ENCODE data around the gene PRDM15. TPM values are rescaled to one million over a fixed set of nuclear protein-coding genes. Genes with fewer than 3 reads are reported as not detected.

Gene PRDM15
- total RNA-seq, 1 experiment from 2014 or later, result 9.9 TPM

DNA sequence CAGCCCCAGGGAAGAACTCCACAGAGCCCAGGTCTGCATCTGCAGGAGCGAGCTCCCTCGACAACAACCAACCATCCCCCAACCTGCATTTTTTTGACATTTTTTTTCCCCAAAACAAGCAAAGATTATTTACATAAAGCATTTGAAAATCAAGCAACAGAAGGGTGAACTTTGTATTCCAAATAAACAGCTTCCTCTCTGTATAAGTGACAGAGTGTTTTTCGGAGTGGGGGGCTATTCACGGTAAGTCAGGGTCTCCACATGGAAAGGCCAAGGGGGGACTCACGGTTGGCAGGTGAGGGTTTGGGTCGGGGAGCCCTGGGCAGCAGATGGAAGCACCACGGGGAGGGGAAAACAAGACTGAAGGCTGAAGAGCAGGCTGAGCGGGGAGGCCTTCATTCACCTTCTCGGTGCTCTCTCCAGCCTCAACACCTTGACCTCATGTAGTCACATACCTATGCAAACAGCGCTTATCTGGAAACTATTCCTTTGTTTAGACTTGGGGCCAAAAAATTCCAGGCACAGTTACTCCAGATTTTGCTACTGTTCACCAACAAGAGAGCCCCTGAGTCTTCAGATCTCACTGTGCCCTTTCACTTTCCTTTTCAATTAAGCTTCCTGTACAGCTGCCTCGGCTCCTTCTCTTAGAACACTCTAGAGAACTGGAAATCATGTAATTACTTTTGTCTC lies 47.1 kb upstream of the PRDM15 start:
- Histone ChIP-seq H3K4ac (ENCODE audit: low read depth, low read length) (no peak overlapping the region), H4K20me1 (ENCODE audit: control insufficient read depth, insufficient read depth, insufficient read length) (no peaks in the 10 kb centered on the region), H3K56ac (ENCODE audit: insufficient read length, low read depth, low read length) (no peak overlapping the region), H3K14ac (ENCODE audit: insufficient read depth, low read length) (peak overlapping the region; percentile 81; the same call in 1 of the 2 replicates), H3K18ac (ENCODE audit: insufficient read length, low read depth, low read length) (no peak overlapping the region), H3K27ac (ENCODE audit: insufficient read length, low read depth, low read length) (peak overlapping the region; percentile 78), H3K4me1 (ENCODE audit: insufficient read depth, low read length) (peaks cover 4% of the 10 kb centered on the region), H4K8ac (replicated peaks; ENCODE audit: insufficient read length, low read depth, low read length) (no peak overlapping the region), H3K79me1 (ENCODE audit: insufficient read depth, low read depth, low read length, poor library complexity, severe bottlenecking) (no peaks in the 10 kb centered on the region), H2BK20ac (ENCODE audit: low read depth, low read length, poor library complexity, severe bottlenecking) (no peak overlapping the region), H2BK120ac (ENCODE audit: low read depth, low read length, poor library complexity, severe bottlenecking) (no peak overlapping the region), H3K9ac (ENCODE audit: extremely low read depth, insufficient read length, low read length) (no peak overlapping the region), H3K23ac (ENCODE audit: insufficient read length, low read depth, low read length) (no peak overlapping the region), H2BK5ac (ENCODE audit: insufficient read length, low read length) (no peak overlapping the region), H2AFZ (ENCODE audit: low read length) (no peak overlapping the region), H4K91ac (ENCODE audit: insufficient read length, low read depth, low read length) (no peak overlapping the region), H3K23me2 (ENCODE audit: insufficient read length, low read depth, low read length, poor library complexity, severe bottlenecking) (no peaks in the 10 kb centered on the region), H3K4me2 (ENCODE audit: insufficient read depth, insufficient read length, low read length) (peak overlapping the region; percentile 27), H3K9me3 (ENCODE audit: control insufficient read depth, low read depth, low read length) (no peaks in the 10 kb centered on the region), H3T11ph (ENCODE audit: low read length) (no peak overlapping the region), H3K27me3 (ENCODE audit: insufficient read depth, low read length) (no peaks in the 10 kb centered on the region), H2BK15ac (ENCODE audit: low read depth, low read length) (no peak overlapping the region), H3K79me2 (ENCODE audit: insufficient read depth, low read length) (no peaks in the 10 kb centered on the region), H2AK5ac (ENCODE audit: insufficient read length, low read length) (no peak overlapping the region), H2BK12ac (ENCODE audit: insufficient read length, low read depth, low read length) (no peak overlapping the region), H4K5ac (ENCODE audit: insufficient read length, low read depth, low read length) (no peak overlapping the region)
- TF ChIP-seq, protein P1, sequence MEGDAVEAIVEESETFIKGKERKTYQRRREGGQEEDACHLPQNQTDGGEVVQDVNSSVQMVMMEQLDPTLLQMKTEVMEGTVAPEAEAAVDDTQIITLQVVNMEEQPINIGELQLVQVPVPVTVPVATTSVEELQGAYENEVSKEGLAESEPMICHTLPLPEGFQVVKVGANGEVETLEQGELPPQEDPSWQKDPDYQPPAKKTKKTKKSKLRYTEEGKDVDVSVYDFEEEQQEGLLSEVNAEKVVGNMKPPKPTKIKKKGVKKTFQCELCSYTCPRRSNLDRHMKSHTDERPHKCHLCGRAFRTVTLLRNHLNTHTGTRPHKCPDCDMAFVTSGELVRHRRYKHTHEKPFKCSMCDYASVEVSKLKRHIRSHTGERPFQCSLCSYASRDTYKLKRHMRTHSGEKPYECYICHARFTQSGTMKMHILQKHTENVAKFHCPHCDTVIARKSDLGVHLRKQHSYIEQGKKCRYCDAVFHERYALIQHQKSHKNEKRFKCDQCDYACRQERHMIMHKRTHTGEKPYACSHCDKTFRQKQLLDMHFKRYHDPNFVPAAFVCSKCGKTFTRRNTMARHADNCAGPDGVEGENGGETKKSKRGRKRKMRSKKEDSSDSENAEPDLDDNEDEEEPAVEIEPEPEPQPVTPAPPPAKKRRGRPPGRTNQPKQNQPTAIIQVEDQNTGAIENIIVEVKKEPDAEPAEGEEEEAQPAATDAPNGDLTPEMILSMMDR (conservative IDR thresholded peaks at IDR 0.05), result no peak
- Mint-ChIP-seq H3K9me3 (no peaks in the 10 kb centered on the region), H3K27ac (peak overlapping the region; percentile 91 to 96 (median 92)), H3K36me3 (ENCODE audit: insufficient read depth in 1 of 3, low read depth in 3 of 3) (no peaks in the 10 kb centered on the region), H3K27me3 (ENCODE audit: low read depth) (no peaks in the 10 kb centered on the region), H3K4me1 (peaks cover 36 to 52% of the 10 kb centered on the region in 2 experiments), H3K4me3 (no peak overlapping the region; a peak in 1 of 5 replicates)
- WGBS (ENCODE audit: extremely low coverage, insufficient read length, low lambda C conversion rate), result no CpG with 5 or more reads among the region's 11 CpGs
- no peak for DNase-seq

Measured in H9 (cell line).